Renal pelvis (tissue), 12 donors: ENCODE measurements around the gene POU1F1. TPM values are rescaled to one million over a fixed set of nuclear protein-coding genes. Genes with fewer than 3 reads are reported as not detected.
A peak's percentile ranks its signal among the peaks of the same experiment; 100 is the strongest.
"Not testable (repeated sequence)": the region's sequence is repeated elsewhere in the genome, so short reads cannot be mapped to it uniquely, and the experiment has no call there.

Source experiments
- DNase-seq: peaks from one replicate; pipeline ENCODE4 v3.0.0-alpha.2; 2013
- long read RNA-seq, 16 experiments: transcript quantifications; one replicate each; lab custom pipeline, GENCODE V29; 2026
- polyA plus RNA-seq, 3 donors: library from polyadenylated mRNA; unstranded; fragments of 120-200 nt; gene quantifications; one replicate each; pipeline ENCODE4 v1.2.1, GENCODE V29; 2013; ENCODE audit not compliant: insufficient read length in 3 of 3

Gene POU1F1
- polyA plus RNA-seq: not detected
- long read RNA-seq, donor 1: 0 reads
- long read RNA-seq, donor 2: 0 reads
- long read RNA-seq, donor 3: 0 reads
- long read RNA-seq, donor 4: 0 reads
- long read RNA-seq, donor 5: 0 reads
- long read RNA-seq, donor 6: 0 reads
- long read RNA-seq, donor 7: 0 reads
- long read RNA-seq, donor 8: 0 reads
- long read RNA-seq, donor 9: 0 reads
- long read RNA-seq, donor 10: 0 reads
- long read RNA-seq, donor 11: 0 reads
- long read RNA-seq, donor 12: 0 reads
- long read RNA-seq, donor 13: 0 reads
- long read RNA-seq, donor 14: 0 reads
- long read RNA-seq, donor 15: 0 reads
- long read RNA-seq, donor 16: 0 reads

DNA sequence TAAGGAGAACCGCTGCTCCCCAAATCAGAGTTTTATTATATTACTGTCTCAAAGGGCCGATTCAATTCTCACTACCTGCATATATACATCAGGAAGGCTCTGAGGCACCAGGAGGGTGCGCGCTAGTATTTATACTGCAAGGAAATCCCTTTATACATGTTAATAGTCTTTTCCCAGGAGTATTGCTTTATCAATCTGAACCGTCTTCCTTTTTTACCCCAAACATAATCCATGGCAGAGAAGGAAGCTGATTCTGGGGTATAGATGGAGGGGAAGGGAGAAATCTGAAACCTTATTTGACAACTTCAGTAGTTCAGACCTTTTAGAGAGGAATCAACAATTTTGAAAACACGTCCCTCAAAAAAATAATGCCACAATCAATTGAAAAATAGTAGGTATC is at the start of gene POU1F1:
Gene POU1F1, minus strand, starts transcription at position 101 of the 400 bp plus-strand sequence. CDS start 122 bp downstream, outside the sequence.
- DNase-seq: no peak

DNA sequence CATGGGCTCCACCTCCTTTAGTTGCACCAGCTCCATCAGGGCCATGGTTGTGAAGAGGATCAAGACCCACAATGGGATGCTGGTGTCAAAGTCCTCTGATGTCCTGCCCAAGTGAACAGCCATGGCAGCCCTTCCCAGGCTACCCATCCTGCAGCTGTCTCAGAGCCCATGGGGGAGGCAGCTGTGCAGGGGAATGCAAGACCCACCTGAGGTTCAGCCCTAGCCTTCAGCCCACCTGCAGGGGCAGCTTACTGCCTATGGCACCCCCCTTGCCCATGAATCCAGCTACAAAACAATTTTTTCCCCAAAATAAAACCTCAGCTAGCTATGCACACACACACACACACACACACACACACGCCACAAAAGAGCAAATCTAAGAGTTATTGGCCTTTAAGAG is 48.2 kb upstream of the POU1F1 start:
- no peak for DNase-seq

GRCh38 chr3:87320756-87321626 is 44.6 kb upstream of the POU1F1 start:
- DNase-seq: no peak

GRCh38 chr3:87318617-87319021 is 42.2 kb upstream of the POU1F1 start:
- DNase-seq: peak; percentile 52

DNA sequence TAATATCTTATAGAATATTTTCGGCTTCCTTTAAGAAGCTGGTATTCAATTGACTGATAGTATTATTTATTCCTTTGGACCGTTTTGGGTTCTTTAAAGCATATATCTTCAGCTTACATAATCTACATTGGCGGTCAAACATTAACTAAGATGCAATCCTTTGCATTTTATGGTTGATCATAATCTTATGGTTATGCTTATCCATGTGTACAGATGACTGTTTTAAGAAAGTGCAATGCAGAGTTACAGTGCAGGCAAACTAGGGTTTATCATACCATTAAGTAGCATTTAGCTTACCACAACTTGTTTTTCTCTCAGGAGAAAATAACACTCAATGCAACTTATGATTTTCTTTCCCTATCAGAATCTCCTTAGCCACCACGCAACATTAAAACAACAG is 41.4 kb upstream of the POU1F1 start:
- no peak for DNase-seq

DNA sequence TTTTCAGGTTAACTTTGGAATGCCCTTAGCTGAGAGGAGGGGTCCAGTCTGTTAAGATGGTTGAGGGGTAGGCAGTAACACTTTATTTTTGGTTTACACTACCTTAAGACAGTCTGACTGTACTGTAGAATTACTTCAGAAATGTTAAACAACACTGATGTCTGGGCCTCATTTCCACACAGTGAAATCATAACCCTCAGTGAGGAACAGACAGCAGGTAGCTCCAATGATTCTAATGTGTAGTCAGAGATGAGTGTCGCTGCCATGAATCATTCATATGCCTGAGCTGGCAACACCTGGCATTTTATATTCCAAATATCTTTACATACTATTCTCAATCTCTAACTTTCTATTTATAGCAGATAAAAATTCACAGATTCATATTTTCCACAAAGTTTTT is 37.3 kb upstream of the POU1F1 start:
- DNase-seq: no peak

DNA sequence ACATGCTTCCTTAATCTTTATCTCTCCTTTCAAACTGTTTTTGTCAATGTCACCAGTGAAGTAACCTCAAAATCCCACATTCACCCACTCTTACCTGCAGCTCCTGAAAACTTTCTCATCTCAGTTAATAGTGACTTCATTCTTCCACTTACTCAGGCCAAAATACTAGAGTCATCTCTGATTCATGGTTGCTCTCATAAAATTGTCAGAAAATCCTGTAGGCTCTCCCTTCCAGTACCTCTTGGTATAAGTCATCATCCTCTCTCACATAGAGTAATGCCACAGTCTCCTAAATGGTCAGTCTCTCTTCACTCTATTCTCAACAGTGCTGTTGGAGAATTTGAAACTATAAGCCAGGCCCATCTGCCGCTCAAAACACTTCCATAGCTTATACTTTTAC is 34.9 kb upstream of the POU1F1 start:
- DNase-seq: no peak

DNA sequence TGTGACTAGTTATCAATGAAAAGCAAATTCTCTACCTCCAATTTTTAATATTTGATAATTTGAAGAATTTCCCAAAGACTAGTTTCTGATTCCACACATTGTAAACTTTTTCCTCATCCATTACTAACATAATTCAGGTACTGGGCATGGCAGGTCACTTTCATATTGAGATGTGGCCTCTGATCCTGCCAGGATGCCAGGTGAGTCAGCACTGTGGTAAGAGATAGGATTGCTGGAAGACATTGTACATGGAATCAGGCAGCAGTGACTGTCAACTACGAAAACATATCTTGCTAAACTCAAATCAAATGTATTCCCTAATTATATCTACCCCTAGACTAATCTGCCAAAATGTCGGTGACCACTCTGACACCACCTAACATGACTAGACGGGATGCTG is 33.2 kb upstream of the POU1F1 start:
- no peak for DNase-seq

DNA sequence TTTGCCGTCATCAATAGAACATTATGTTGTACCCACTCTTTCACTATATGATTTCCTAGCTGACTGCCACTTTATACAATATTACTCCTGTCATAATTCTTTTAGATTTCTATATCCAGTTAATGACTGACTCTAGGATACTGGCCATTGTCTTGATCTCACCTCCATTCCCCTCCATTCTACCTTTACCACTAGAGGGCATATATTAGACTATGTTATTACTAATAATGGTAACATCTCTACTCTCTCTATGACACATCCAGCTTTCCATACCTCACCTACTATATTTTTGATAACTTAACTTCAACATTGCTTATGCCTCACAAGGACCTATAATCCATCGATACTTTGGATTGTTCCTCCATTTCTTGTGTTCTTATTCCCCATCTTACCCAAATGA is 31.4 kb upstream of the POU1F1 start:
- DNase-seq: no peak

- no peak for DNase-seq
Observed at GRCh38 chr3:87305517-87305916, 29.1 kb upstream of the POU1F1 start.

DNA sequence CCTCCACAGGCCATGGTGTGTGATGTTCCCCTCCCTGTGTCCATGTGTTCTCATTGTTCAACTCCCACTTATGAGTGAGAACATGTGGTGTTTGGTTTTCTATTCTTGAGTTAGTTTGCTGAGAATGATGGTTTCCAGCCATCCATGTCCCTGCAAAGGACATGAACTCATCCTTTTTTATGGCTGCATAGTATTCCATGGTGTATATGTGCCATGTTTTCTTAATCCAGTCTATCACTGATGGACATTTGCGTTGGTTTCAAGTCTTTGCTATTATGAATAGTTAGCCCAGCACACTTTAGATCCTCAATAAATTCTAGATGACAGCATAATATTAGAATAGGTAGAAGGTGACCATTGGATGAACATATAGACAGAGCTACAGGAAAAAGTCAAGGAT is 28.6 kb upstream of the POU1F1 start:
- not testable (repeated sequence) for DNase-seq

GRCh38 chr3:87298111-87298718 is 21.8 kb upstream of the POU1F1 start:
- peak; percentile 33 for DNase-seq

- no peak for DNase-seq
Observed at GRCh38 chr3:87288446-87288845, 12.1 kb upstream of the POU1F1 start.

GRCh38 chr3:87287011-87287410 is 10.6 kb upstream of the POU1F1 start:
- DNase-seq: no peak

GRCh38 chr3:87272718-87273341 is 3.6 kb downstream of the POU1F1 start:
- DNase-seq: no peak

DNA sequence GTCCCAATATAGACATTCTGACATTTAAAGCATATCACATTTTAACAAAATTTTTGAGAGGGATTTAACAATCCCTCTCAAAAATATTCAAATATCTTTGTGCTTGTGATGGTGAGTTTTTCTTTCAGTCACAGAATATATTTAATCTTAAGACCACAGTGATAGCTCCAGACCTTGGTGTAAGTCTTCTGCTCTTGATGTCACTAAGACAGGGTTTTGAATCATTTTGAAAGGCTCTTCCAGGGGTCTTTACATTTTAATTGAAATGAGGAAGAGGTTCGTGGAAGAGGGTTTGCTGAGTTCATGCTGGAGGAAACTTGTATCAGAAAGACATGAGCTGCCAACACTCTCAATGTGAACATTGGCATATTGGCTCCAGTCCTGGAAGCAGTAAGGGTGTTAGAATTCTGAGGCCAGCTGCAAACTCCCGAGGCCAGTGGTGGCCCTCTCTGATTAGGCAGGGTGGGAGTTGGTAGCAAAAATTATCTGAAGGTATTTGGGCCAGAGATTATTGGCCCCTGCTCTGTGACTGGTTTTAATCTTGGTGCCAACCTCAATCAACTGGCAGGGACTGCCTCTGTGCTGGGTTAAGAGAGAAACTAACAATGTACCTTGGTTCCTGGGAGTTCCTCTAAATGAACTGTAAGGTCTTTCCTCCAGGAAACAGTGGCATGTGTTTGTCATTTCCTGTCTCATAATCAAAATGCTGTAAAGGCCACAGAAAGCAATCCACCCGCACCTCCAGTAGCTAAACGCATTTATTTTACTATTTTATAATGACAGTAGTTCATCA is 5.3 kb downstream of the POU1F1 start:
- DNase-seq: no peak

GRCh38 chr3:87269723-87270122 is 6.7 kb downstream of the POU1F1 start:
- DNase-seq: no peak

DNA sequence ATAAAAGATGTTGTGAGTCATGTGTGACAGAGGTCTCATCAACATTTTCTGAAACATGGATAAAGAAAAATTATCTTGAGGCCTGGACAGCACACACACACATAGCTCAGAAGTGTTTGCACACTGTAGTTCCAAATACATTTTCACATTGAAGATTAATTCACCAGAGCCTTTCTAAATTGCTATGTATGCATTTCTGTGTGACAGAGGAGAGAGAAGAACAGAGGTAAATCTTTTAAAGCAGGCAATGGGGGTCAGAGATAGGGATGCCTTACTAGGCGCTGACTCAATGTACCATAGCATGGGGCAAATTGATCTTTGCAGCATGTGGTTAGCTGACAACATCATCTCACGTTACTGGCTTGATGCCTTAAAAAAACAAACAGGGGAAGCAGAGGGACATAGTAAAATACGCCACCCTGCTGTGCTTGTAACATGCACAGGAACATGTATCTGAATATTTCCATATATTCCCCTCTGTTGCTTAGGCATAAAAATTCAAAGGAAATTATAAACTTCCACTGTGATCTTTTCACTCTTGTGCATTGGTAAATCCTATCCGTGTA is 7.7 kb downstream of the POU1F1 start:
- DNase-seq: no peak

DNA sequence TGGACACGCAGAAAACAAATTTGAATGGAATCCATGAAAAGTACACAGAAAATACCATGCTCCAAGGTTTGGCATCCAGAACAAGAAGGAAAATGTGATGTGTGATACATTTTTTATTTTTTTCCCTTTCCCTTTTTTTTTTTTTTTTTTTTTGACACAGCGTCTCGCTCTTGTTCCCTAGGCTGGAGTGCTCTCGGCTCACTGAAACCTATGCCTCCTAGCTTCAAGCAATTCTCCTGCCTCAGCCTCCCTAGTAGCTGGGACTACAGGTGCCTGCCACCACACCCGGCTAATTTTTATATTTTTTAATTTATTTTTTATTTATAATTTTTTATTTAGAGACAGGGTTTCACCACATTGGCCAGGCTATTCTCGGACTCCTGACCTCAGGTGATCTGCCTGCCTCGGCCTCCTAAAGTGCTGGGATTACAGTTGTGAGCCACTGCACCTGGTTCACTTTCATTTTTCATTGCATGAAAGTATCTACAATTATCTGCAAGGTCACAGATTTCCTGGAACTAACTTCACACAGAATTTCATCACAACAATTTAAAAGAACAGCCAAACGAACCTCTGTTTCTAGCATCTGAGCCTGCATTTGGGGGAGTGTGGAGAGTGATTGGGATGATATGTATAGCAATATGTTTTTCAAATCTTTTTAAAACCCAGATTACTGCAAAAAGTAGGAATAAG is 8.3 kb downstream of the POU1F1 start:
- no peak for DNase-seq

GRCh38 chr3:87261925-87262324 is 14.5 kb downstream of the POU1F1 start:
- DNase-seq: no peak
